Small intestine (tissue), 7 donors: ENCODE measurements around the gene S1PR5. TPM values are rescaled to one million over a fixed set of nuclear protein-coding genes. Genes with fewer than 3 reads are reported as not detected.
"Not testable (repeated sequence)": the region's sequence is repeated elsewhere in the genome, so short reads cannot be mapped to it uniquely, and the experiment has no call there.

Source experiments
- DNase-seq, 2 donors: peaks; one replicate each; pipeline versions ENCODE4 v3.0.0 to v3.0.0-alpha.2; 2013
- FAIRE-seq: peaks from 2 replicates; lab custom pipeline; 2012; peaks lifted over from hg19 to GRCh38; lab: Jason Lieb, UNC
- H3K27ac ChIP-seq, 3 donors: one replicate each; pipeline ENCODE4 v1.5.1; 2013; ENCODE audit warnings: low read length in 2 of 3, mild to moderate bottlenecking in 2 of 3, control low read depth in 1 of 3, inconsistent platforms in 1 of 3, low read depth in 1 of 3, moderate library complexity in 1 of 3
- H3K27me3 ChIP-seq, 3 donors: one replicate each; pipeline ENCODE4 v1.6.1; 2013; ENCODE audit warnings: low read length in 3 of 3, inconsistent platforms in 1 of 3; ENCODE audit not compliant: control insufficient read depth in 3 of 3, insufficient read depth in 3 of 3
- H3K36me3 ChIP-seq, 3 donors: one replicate each; pipeline ENCODE4 v1.6.1; 2013; ENCODE audit warnings: low read length in 3 of 3, inconsistent platforms in 1 of 3, low read depth in 1 of 3, mild to moderate bottlenecking in 1 of 3, moderate library complexity in 1 of 3; ENCODE audit not compliant: control insufficient read depth in 3 of 3, insufficient read depth in 2 of 3
- H3K4me1 ChIP-seq, 3 donors: one replicate each; pipeline ENCODE4 v1.6.1; 2013; ENCODE audit warnings: low read length in 2 of 3, inconsistent platforms in 1 of 3, low read depth in 1 of 3, mild to moderate bottlenecking in 1 of 3, moderate library complexity in 1 of 3; ENCODE audit not compliant: control insufficient read depth in 3 of 3, insufficient read depth in 2 of 3
- H3K4me3 ChIP-seq, 3 donors: one replicate each; pipeline ENCODE4 v1.5.1; 2013; ENCODE audit warnings: low read length in 3 of 3, control low read depth in 1 of 3, inconsistent platforms in 1 of 3, low read depth in 1 of 3, mild to moderate bottlenecking in 1 of 3, moderate library complexity in 1 of 3
- H3K9me3 ChIP-seq, 2 donors: one replicate each; pipeline ENCODE4 v1.6.1; 2013; ENCODE audit warnings: low read depth in 1 of 2, low read length in 1 of 2; ENCODE audit not compliant: control insufficient read depth in 2 of 2, insufficient read depth in 1 of 2
- WGBS, 3 donors: extraction: QIAGEN DNeasy Blood & Tissue Kit; methylation state at CpG; one replicate each; pipeline ENCODE4 v1.1.7; 2013; 5-methylcytosine and 5-hydroxymethylcytosine counted together
- polyA plus RNA-seq, 4 donors: library from polyadenylated mRNA; stranded (reverse) in 3 of 4; unstranded in 1 of 4; fragments of 200-250 nt in 3 of 4; fragments of 120-200 nt in 1 of 4; gene quantifications; one replicate each; pipeline versions ENCODE4 v1.2.1 to v1.2.3, GENCODE V29; 2013
- donor health status: healthy with polysubstance abuse.
- donor health status: control.
- donor health status: control.
- donor health status: Bipolar disorder and iron deficiency.
- donor health status: healthy.

Gene S1PR5
- polyA plus RNA-seq, 4 donors = 0.09 to 0.89 TPM; not detected in 2

DNA sequence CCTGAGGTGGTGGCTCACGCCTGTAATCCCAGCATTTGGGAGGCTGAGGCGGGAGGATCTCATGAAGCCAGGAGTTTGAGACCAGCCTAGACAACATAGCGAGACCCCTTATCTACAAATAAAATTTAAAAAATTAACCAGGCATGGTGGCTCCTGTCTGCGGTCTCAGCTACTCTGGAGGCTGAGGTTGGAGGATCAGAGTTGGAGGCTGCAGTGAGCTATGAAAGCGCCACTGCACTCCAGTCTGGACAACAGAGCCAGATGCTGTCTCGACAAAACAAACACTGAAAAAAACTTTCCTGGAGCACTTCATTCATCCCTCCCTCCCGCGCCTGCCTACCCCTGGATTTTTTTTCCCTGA, 25.8 kb upstream of the S1PR5 start:
- H3K36me3 ChIP-seq = peaks cover 5 to 29% (median 5%) of the 10 kb centered on the region in 3 donors
- H3K27ac ChIP-seq = peak overlapping the region in 1 of 3 donors; percentile 53
- H3K4me3 ChIP-seq = peak overlapping the region in 2 of 3 donors; percentile 95 to 96

DNA sequence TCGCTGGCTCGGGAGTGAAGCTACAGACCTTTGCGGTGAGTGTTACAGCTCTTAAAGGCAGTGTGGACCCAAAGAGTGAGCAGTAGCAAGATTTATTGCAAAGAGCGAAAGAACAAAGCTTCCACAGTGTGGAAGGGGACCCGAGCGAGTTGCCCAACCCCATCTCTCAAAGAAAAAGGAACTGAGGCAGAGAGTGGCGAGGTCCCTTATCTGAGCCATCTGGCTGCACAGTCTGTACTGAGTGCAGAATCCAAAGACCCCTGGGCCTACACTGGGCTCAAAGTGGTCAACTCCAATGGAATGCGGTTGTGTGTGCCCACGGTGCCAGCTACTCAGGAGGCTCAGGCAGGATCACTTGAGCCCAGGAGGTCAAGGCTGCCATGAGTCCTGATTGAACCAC, 21.8 kb upstream of the S1PR5 start:
- not testable (repeated sequence) for DNase-seq, H3K36me3 ChIP-seq, FAIRE-seq, H3K9me3 ChIP-seq, H3K27ac ChIP-seq, H3K4me1 ChIP-seq, H3K4me3 ChIP-seq, H3K27me3 ChIP-seq
- 58 to 65% (median 63%) methylated on average over 9 of the region's 9 CpGs for WGBS, 3 donors

More for the DNA sequence above, 25.8 kb upstream of the S1PR5 start:
- no peaks in the 10 kb centered on the region for H3K27me3 ChIP-seq
- peaks cover 0 to 12% (median 3%) of the 10 kb centered on the region in 3 donors for H3K4me1 ChIP-seq
- 39 to 48% (median 46%) methylated on average over 8 of the region's 8 CpGs for WGBS, 3 donors
- FAIRE-seq = no peak
- H3K9me3 ChIP-seq = no peaks in the 10 kb centered on the region
- DNase-seq = no peak

DNA sequence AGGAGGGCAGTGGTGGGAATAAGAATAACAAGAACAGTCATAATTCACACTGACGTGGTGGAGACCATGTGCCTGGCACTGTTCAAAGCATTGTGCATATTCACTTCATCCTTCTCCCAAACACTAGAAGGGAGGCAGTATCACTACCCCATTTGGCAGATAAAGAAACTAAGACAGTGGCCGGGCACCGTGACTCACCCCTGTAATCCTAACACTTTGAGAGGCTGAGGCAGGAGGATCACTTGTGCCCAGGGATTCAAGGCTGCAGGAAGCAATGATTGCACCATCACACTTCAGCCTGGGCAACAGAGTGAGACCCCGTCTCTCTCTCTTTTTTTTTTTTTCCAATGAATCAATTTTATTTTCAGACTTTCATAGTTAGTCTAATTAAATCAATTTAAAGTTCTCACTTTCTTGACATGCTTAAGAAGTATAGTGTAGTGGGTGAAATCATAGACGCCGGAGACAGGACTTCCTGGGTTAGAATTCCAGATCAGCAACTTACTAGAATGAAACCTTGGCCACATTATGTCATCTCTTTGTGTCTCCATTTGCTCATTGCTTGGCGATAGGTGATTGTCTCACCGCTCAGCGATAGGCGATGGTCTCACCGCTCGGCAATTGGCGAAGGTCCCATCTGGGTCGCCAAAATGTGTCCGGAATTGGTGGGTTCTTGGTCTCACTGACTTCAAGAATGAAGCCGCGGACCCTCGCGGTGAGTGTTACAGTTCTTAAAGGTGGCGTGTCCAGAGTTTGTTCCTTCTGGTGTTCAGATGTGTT, 21.1 kb upstream of the S1PR5 start:
- Histone ChIP-seq H3K27ac (no peak overlapping the region), H3K9me3 (no peaks in the 10 kb centered on the region), H3K4me3 (no peak overlapping the region), H3K36me3 (no peaks in the 10 kb centered on the region), H3K4me1 (peaks cover 0 to 5% (median 0%) of the 10 kb centered on the region in 3 donors), H3K27me3 (peaks cover 0 to 5% (median 0%) of the 10 kb centered on the region in 3 donors)
- WGBS, 3 donors = 66 to 72% (median 68%) methylated on average over 20 of the region's 20 CpGs
- no peak for DNase-seq
- FAIRE-seq = no peak

DNA sequence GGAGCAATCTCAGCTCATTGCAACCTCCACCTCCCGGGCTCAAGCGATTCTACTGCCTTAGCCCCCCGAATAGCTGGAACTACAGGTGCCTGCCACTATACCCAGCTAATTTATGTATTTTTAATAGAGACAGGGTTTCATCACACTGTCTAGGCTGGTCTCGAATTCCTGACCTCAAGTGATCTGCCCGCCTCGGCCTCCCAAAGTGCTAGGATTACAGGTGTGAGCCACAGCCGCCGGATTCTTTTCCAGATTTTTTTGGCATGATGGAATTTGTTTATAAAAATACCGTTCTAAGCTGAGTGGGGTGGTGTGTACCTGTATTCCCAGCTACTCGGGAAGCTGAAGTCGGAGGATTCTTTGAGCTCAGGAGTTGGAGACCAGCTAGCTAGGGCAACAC, 20.4 kb upstream of the S1PR5 start:
- no peaks in the 10 kb centered on the region for H3K4me1 ChIP-seq
- no peak overlapping the region for H3K27ac ChIP-seq
- WGBS, 3 donors = 71 to 77% (median 75%) methylated on average over 11 of the region's 11 CpGs
- DNase-seq (no peak), FAIRE-seq (no peak)
- peaks cover 0 to 2% of the 10 kb centered on the region in 2 donors for H3K9me3 ChIP-seq
- H3K27me3 ChIP-seq = peaks cover 0 to 5% (median 0%) of the 10 kb centered on the region in 3 donors
- H3K36me3 ChIP-seq = no peaks in the 10 kb centered on the region
- H3K4me3 ChIP-seq = no peak overlapping the region

DNA sequence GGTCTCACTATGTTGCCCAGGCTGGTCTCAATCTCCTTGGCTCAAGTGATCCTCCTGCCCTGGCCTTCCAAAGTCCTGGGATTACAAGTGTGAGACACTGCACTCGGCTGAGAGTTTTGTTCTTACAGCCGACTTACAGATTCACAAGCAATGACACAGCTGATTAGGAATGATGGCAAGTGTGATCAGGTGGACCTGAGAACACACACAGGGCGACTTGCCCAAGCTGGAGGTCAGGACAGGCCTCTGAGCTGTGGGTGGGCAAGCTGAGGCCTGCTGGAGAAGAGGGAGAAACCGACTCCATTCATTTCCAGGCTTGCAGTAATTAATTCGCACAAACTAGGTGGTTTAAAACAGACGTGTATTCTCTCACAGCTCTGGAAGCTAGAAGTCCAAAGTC, 18.4 kb upstream of the S1PR5 start:
- Histone ChIP-seq H3K4me1 (no peaks in the 10 kb centered on the region), H3K27me3 (peaks cover 0 to 5% (median 0%) of the 10 kb centered on the region in 3 donors), H3K4me3 (no peak overlapping the region), H3K27ac (no peak overlapping the region), H3K36me3 (no peaks in the 10 kb centered on the region), H3K9me3 (peaks cover 0 to 5% of the 10 kb centered on the region in 2 donors)
- no peak for DNase-seq
- WGBS, 3 donors = 42 to 74% (median 51%) methylated on average over 6 of the region's 6 CpGs
- no peak for FAIRE-seq

DNA sequence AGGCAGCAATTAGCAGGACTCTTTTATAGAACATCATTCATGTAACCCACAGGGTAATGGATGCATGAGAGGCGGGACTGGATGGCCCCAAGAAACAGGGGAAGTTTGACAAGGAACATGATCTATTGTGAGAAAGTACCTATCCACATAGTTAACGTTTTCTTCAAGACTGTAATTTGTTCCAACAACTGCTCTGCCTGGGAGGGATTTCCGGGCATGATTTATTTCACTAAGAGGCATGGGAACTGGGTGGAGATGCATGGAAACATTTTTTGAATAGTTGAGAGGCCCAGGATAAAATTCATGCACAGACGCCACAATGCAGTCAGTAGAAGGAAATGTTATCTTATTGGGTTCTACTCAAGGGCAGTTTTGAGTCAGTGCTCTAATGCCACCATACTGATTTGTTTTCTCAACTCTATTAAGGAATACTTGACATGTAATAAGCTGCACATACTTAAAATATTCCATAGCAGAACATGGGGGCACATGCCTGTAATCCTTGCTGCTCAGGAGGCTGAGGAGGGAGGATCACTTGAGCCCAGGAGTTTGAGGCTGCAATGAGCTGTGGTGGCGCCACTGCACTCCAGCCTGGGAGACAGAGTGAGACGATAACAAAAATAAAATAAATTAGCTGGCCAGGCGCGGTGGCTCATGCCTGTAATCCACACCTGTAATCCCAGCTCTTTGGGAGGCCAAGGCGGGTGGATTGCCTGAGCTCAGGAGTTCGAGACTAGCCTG, 16.6 kb upstream of the S1PR5 start:
- no peaks in the 10 kb centered on the region for H3K36me3 ChIP-seq
- 68 to 82% (median 78%) methylated on average over 10 of the region's 10 CpGs for WGBS, 3 donors
- H3K4me1 ChIP-seq = no peaks in the 10 kb centered on the region
- H3K9me3 ChIP-seq = peaks cover 0 to 5% of the 10 kb centered on the region in 2 donors
- no peak overlapping the region for H3K27ac ChIP-seq
- no peak for DNase-seq
- FAIRE-seq = no peak
- peaks cover 0 to 5% (median 0%) of the 10 kb centered on the region in 3 donors for H3K27me3 ChIP-seq
- H3K4me3 ChIP-seq = no peak overlapping the region

DNA sequence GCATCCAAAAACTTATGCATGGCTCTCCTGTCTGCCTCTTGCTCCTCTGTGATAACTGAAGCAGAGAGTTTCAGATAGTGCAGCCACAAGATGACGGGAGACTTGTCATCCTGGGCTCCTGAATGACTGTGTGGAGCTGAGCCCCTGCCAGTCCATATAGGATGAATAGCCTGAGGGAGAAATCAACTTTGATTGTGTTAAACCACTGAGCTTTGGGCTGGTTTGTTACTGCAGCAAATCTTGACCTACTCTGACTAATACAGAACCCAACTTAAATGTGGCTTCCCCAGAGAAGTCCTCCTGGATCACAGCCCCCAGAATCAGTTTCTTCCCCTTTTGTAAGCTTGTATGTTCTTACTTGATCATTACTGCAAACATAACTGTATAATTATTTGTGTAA, 15.2 kb upstream of the S1PR5 start:
- Histone ChIP-seq H3K4me3 (no peak overlapping the region), H3K36me3 (no peaks in the 10 kb centered on the region), H3K27me3 (peaks cover 0 to under 1% (median 0%) of the 10 kb centered on the region in 3 donors), H3K27ac (no peak overlapping the region), H3K9me3 (peaks cover 0 to 5% of the 10 kb centered on the region in 2 donors), H3K4me1 (no peaks in the 10 kb centered on the region)
- 83 to 94% (median 85%) methylated on average over 1 of the region's 1 CpG for WGBS, 3 donors
- FAIRE-seq (no peak), DNase-seq (no peak)

DNA sequence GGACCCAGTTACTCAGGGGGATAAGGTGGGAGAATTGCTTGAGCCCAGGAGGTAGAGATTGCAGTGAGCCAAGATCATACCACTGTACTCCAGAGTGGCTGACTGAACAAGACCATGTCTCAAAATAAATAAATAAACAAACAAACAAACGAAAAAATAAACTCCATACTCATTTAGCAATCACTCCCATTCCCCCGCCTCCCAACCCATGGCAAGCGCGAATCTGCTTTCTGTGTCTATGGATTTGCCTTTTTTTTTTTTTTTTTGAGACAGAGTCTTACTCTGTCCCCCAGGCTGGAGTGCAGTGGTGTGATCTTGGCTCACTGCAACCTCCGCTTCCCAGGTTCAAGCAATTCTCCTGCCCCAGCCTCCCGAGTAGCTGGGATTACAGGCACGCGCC, 9.6 kb upstream of the S1PR5 start:
- WGBS, 3 donors = 88 to 92% (median 89%) methylated on average over 8 of the region's 8 CpGs
- H3K4me3 ChIP-seq, H3K9me3 ChIP-seq, DNase-seq, H3K36me3 ChIP-seq, H3K27ac ChIP-seq, H3K27me3 ChIP-seq, H3K4me1 ChIP-seq, FAIRE-seq: not testable (repeated sequence)
